GM23248 (cell line): ENCODE results near the gene RAP2A.

ENCODE experiments used
- EZH2 ChIP-seq: fragments of 200-600 bp; sonication (generic); IDR thresholded peaks from 2 replicates; pipeline ENCODE4 v1.6.1; 2018; ENCODE audit warnings: antibody characterized with exemption, mild to moderate bottlenecking; ENCODE audit not compliant: insufficient read depth, poor library complexity, severe bottlenecking
- EZH2phosphoT487 ChIP-seq: fragments of 200-600 bp; sonication (generic); IDR thresholded peaks from 2 replicates; pipeline ENCODE4 v1.6.1; 2018; ENCODE audit warnings: antibody characterized with exemption, moderate library complexity, mild to moderate bottlenecking, low read depth; ENCODE audit not compliant: insufficient read depth

DNA sequence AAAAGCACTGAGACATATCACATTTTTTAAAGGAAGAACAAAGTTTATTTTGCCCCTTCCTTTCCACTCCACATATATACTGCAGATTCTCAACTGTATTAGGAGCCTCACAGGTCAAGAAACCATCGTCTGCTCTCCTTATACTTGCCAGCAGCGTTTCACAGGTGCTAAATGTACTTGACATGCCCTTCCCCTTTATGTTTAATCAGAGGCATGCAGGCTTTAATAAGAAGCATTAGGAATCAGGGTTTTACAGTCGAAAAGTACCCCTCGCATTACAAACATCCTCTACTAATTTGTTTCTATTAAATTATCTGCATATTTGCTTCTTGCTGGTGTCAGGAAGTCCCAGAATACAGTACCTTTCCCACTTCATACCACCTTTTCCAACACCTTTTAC is 3.7 kb upstream of the RAP2A start:
- TF ChIP-seq EZH2 (no peak), EZH2phosphoT487 (no peak)
